ENCODE data around the gene MRPL40.

Gene MRPL40

DNA sequence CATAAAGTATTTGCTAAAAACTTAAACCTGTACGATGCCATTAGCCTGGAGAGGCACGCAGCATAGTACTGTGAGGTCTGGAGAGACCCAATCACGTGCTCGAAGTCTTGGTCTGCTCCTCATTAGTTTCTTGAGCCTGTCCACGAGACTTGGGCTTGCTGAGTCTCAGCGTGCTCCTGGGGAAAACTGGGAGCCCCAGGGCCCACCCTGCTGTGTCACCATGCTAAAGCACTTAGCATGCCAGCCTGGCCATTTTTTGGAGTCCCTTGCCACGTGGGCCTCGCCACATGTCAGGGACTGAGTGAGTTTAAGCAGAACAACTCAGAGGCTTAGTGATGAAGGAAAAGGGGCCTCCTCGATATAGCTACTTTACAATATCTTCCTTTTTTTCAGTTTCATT, 50.0 kb downstream of the MRPL40 start:
- H3K27me3 ChIP-seq = no peaks in the 10 kb centered on the region
- peaks cover 4 to 63% (median 60%) of the 10 kb centered on the region in 11 experiments; a peak in 21 of 22 replicates for H3K36me3 ChIP-seq
- H3K9ac ChIP-seq = peak overlapping the region in 1 of 11 experiments; percentile 41; a peak in 2 of 22 replicates
- H3K4me3 ChIP-seq = no peak overlapping the region
- no peak overlapping the region for H3K4me2 ChIP-seq
- H3K27ac ChIP-seq = no peak overlapping the region
- no peaks in the 10 kb centered on the region for H3K9me3 ChIP-seq (replicated peaks in 1 of 11)
- no peak for TF ChIP-seq Cebpa-rat (IDR thresholded peaks at IDR 0.05)
- peaks cover 2 to 32% (median 14%) of the 10 kb centered on the region in 11 experiments; a peak in 20 of 22 replicates for H4K20me1 ChIP-seq
- peaks cover 18 to 26% (median 22%) of the 10 kb centered on the region in 10 experiments for H3K4me1 ChIP-seq

DNA sequence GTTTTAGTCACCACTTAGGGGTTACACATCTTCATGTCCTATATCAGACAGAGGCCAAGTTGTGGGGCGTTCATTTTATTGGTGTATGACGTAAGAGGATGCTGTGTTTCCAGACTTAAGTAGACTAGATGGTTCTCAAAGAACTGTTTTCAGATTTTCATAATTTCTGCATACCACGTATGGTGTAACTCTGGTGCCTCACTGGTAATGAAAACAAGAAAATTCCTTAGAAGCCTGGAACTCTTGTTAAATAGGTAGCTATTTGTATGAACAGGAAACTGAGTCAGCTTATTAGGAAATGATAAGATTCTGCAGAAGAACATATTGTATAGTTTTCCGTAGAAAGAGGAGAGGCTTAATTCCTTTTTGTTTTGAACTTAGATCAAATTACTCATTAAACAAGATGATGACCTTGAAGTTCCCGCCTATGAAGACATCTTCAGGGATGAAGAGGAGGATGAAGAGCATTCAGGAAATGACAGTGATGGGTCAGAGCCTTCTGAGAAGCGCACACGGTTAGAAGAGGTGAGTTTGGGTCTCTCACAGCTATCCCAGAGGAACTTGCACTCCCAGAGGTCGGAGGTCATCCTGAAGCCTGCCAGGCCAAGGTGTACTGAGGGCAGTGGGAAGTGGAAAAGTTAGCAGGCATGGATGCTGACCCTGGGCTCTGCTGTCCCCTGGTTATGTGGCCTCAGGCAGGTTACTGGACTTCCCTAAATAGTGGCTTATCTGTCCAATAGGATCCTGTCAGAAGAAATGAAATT, 51.3 kb downstream of the MRPL40 start:
- Histone ChIP-seq H3K27ac (no peak overlapping the region), H3K4me1 (peaks cover 9 to 17% (median 13%) of the 10 kb centered on the region in 10 experiments), H4K20me1 (peaks cover 0 to 34% (median 2%) of the 10 kb centered on the region in 11 experiments; a peak in 14 of 22 replicates), H3K9me3 (replicated peaks in 1 of 11) (no peaks in the 10 kb centered on the region), H3K4me2 (no peak overlapping the region), H3K27me3 (no peaks in the 10 kb centered on the region), H3K4me3 (no peak overlapping the region), H3K9ac (no peak overlapping the region), H3K36me3 (peaks cover 4 to 76% (median 73%) of the 10 kb centered on the region in 11 experiments; a peak in 21 of 22 replicates)
- TF ChIP-seq Cebpa-rat (IDR thresholded peaks at IDR 0.05) = no peak

All from BLaER1 treated with 17β-estradiol and CSF1 and Interleukin-3, amounts not matched to agents 10 nM and 100 nM (cell line).